Activated CD4-positive, alpha-beta memory T cell treated with anti-CD3 and anti-CD28 coated beads for 36 hours (primary cell): ENCODE data around the gene SLC8A1. TPM values are rescaled to one million over a fixed set of nuclear protein-coding genes. Genes with fewer than 3 reads are reported as not detected.

Experiments
- CTCF ChIA-PET: fragments of 350-600 bp; sonication (Branson Sonifier 250); formaldehyde crosslinking; loops from one replicate; lab custom pipeline; 2021; ENCODE audit warnings: antibody characterized with exemption, inconsistent platforms; lab: Charles Lee
- POLR2A ChIA-PET: fragments of 350-600 bp; sonication (Branson Sonifier 250); formaldehyde crosslinking; loops from one replicate; lab custom pipeline; 2021; ENCODE audit warnings: antibody characterized with exemption; lab: Charles Lee
- DNase-seq: peaks from one replicate; pipeline ENCODE4 v3.0.0-alpha.2; 2020
- H3K27ac Mint-ChIP-seq: one replicate; pipeline ENCODE4 v1.8.0; 2021; ENCODE audit warnings: mixed read lengths
- H3K27me3 Mint-ChIP-seq: one replicate; pipeline ENCODE4 v1.8.0; 2021; ENCODE audit warnings: mixed read lengths
- H3K36me3 Mint-ChIP-seq: one replicate; pipeline ENCODE4 v1.8.0; 2021; ENCODE audit warnings: mixed read lengths
- H3K4me1 Mint-ChIP-seq: one replicate; pipeline ENCODE4 v1.8.0; 2021; ENCODE audit warnings: low read depth, mixed read lengths
- H3K4me3 Mint-ChIP-seq: one replicate; pipeline ENCODE4 v1.8.0; 2021; ENCODE audit warnings: mild to moderate bottlenecking, mixed read lengths
- H3K9me3 Mint-ChIP-seq: one replicate; pipeline ENCODE4 v1.8.0; 2021; ENCODE audit warnings: mixed read lengths
- intact Hi-C: fragments of 100-400 bp; cut with micrococcal nuclease; formaldehyde crosslinking; loops from one replicate; pipeline ENCODE4 v1.15.1; 2023
- total RNA-seq, 2 experiments: library from RNA; stranded (reverse); gene quantifications; one replicate each; pipeline ENCODE4 v1.2.3, GENCODE V29; 2021

The SLC8A1 gene
- total RNA-seq, 2 experiments from 2014 or later: 0.12 to 0.19 TPM

DNA sequence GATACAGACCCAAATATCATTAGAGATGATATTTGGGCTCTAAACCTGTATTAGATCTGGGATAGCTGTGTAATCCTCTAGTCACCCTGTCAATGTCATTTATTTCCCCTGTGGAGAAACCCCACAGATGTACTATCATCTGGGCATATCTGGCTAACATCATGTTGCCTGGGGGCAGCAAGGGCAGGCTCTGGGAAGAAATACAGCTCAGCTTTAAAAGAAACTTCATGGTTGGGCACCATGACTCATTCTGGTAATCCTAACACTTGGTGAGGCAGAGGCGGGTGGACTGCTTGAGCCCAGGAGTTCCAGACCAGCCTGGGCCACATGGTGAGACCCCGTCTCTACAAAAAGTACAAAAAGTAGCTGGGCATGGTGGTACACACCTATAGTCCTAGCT lies 282.5 kb downstream of the SLC8A1 start:
- Mint-ChIP-seq H3K27me3 (no peaks in the 10 kb centered on the region), H3K4me3 (no peak overlapping the region), H3K9me3 (no peaks in the 10 kb centered on the region), H3K27ac (no peak overlapping the region), H3K36me3 (no peaks in the 10 kb centered on the region), H3K4me1 (no peaks in the 10 kb centered on the region)
- intact Hi-C loops: no loop called here
- ChIA-PET POLR2A (no interaction called here), CTCF (no interaction called here)
- DNase-seq: no peak

DNA sequence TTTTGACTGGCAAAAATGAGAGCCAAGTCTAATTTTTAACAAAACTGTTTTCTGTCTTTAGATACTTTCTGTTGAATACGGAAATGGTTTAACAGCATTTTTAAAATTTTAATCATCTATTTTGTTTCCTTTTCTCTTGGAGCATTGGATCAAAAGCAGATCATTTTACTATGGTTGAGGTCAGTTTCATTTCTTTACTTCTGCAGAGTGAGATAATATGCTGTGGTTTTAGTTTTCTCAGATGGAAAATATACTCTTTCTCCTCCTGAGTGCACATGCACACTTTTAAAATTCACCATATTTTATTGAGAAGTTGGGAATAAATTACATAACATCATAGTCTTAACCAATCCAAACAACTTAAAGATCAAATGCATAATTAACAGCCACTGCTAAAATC lies 283.3 kb downstream of the SLC8A1 start:
- H3K27ac Mint-ChIP-seq: no peak overlapping the region
- no peaks in the 10 kb centered on the region for H3K4me1 Mint-ChIP-seq
- ChIA-PET POLR2A (no interaction called here), CTCF (no interaction called here)
- no peaks in the 10 kb centered on the region for H3K36me3 Mint-ChIP-seq
- no peak overlapping the region for H3K4me3 Mint-ChIP-seq
- no peaks in the 10 kb centered on the region for H3K27me3 Mint-ChIP-seq
- DNase-seq: no peak
- no peaks in the 10 kb centered on the region for H3K9me3 Mint-ChIP-seq
- intact Hi-C loops: no loop called here

DNA sequence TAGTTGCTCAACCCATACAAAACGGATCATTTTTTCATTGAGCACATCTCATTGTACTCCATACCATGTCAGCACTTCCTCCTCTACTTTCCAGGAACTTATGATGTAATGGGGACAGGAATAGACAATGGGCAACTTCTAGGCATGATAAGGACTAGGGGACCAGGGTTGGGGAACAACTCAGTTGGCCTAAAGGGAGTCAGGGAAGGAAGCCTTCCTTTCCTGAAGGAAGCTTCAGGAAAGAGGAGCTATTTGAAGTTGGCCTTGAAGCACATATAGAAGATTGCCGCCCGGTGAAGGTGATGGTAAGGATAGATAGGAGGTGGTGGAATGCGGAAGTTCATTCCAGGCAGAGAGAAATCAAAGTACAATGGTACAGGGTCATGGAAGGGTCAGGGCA lies 283.9 kb downstream of the SLC8A1 start:
- DNase-seq: no peak
- no peak overlapping the region for H3K4me3 Mint-ChIP-seq
- ChIA-PET POLR2A (no interaction called here), CTCF (no interaction called here)
- H3K27me3 Mint-ChIP-seq: no peaks in the 10 kb centered on the region
- intact Hi-C loops: no loop called here
- H3K27ac Mint-ChIP-seq: no peak overlapping the region
- no peaks in the 10 kb centered on the region for H3K4me1 Mint-ChIP-seq
- no peaks in the 10 kb centered on the region for H3K9me3 Mint-ChIP-seq
- no peaks in the 10 kb centered on the region for H3K36me3 Mint-ChIP-seq

DNA sequence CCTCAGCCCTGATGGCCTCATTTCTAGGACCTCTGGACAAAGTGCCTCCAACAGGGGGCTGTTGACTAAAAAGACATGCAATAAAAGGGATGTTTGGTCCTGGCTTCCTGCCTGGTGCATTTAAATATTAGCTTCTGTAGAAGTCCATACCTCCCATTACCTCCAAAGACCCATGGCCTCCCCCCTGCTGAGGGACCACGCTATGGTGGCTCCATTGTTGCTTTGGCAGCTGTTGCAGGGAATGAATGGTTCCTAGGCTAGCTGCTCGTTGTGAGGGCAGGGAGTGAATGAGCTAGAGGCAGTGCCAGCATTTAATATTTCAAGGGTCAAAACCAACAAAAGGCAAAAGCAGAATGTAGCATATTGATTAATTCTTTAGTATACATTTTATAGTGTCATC lies 285.9 kb downstream of the SLC8A1 start:
- POLR2A ChIA-PET: no interaction called here
- no peaks in the 10 kb centered on the region for H3K36me3 Mint-ChIP-seq
- no peak overlapping the region for H3K4me3 Mint-ChIP-seq
- no peaks in the 10 kb centered on the region for H3K9me3 Mint-ChIP-seq
- DNase-seq: no peak
- CTCF ChIA-PET: no interaction called here
- no peak overlapping the region for H3K27ac Mint-ChIP-seq
- no peaks in the 10 kb centered on the region for H3K27me3 Mint-ChIP-seq
- intact Hi-C loops: no loop called here
- H3K4me1 Mint-ChIP-seq: no peaks in the 10 kb centered on the region

DNA sequence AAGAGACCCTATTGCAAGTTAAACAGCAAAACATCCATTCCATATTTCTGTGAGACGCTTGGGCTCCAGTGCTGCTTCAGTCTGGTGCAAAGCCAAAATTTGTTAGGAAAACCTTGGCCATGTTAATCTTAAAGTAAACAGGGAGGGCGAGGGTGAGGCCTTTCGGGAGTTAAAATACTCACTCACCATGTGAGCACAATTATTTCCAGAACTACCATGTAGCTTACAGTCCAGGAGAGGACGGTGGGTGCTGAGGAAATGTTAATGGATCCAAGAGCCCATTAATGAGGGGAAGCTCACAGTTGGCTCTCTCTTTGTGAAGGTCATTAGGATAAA lies 286.4 kb downstream of the SLC8A1 start:
- H3K27me3 Mint-ChIP-seq: no peaks in the 10 kb centered on the region
- no peaks in the 10 kb centered on the region for H3K36me3 Mint-ChIP-seq
- no peaks in the 10 kb centered on the region for H3K4me1 Mint-ChIP-seq
- intact Hi-C loops: no loop called here
- H3K27ac Mint-ChIP-seq: no peak overlapping the region
- ChIA-PET POLR2A (no interaction called here), CTCF (no interaction called here)
- H3K4me3 Mint-ChIP-seq: no peak overlapping the region
- H3K9me3 Mint-ChIP-seq: no peaks in the 10 kb centered on the region
- DNase-seq: no peak

DNA sequence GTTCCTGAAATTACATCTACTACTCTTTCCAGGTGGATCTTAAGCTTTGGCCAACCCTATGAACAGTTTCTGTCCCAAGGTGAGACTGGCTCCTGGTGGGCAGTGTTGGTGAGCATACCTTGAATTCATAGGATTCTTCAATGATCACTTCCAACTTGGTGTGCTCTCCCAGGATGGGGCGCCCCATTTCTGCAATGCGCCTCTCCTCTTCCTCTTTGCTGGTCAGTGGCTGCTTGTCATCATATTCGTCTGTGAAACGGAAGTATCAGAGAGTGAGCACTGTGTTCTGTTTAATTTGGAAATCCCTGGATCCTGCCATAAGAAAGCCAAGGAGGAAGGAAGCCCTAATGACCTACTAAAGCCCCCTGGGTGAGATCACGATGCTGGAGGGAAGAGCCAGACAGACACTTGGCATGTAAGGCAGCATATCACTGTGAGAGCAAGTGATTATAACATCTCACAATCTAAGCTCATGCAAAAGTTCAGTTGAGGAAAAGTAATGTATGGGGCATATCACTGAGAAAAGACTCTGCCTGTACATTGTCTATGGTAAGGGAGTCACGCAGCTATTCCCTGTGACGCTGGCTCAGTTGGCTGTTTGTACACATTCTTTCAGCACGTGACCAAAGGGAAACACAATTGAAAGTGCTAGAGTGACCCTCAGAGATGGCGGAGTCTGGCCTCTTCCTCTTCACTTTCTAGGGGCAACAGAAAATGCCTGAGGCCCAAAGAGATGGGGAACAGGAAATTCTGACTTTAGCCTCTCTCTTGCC lies 287.0 kb downstream of the SLC8A1 start:
- no peak for DNase-seq
- no peak overlapping the region for H3K4me3 Mint-ChIP-seq
- POLR2A ChIA-PET: no interaction called here
- no peaks in the 10 kb centered on the region for H3K36me3 Mint-ChIP-seq
- no peaks in the 10 kb centered on the region for H3K9me3 Mint-ChIP-seq
- H3K27ac Mint-ChIP-seq: no peak overlapping the region
- CTCF ChIA-PET: no interaction called here
- H3K27me3 Mint-ChIP-seq: no peaks in the 10 kb centered on the region
- intact Hi-C loops: no loop called here
- no peaks in the 10 kb centered on the region for H3K4me1 Mint-ChIP-seq

DNA sequence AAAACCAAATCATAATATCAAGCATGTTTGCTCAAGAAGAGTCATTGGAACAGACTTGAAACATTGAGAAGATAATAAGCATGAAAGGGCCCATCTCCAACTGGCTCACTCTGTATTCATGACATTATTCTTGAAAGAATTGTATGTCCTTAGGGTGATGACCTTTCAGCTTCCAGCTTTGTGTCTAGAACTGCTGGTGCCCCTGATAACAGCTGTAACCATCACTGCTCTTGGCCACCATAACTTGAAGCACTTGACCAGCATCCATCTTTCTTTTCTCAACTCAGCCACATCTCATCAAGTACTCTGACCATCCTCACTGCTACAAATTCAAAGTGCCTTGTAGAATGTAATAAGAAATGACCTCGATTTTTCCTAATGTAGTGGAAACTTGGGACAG lies 289.9 kb downstream of the SLC8A1 start:
- ChIA-PET CTCF (no interaction called here), POLR2A (no interaction called here)
- no peaks in the 10 kb centered on the region for H3K36me3 Mint-ChIP-seq
- no peaks in the 10 kb centered on the region for H3K27me3 Mint-ChIP-seq
- no peak overlapping the region for H3K4me3 Mint-ChIP-seq
- no peaks in the 10 kb centered on the region for H3K4me1 Mint-ChIP-seq
- H3K9me3 Mint-ChIP-seq: no peaks in the 10 kb centered on the region
- no peak overlapping the region for H3K27ac Mint-ChIP-seq
- intact Hi-C loops: no loop called here
- DNase-seq: no peak

DNA sequence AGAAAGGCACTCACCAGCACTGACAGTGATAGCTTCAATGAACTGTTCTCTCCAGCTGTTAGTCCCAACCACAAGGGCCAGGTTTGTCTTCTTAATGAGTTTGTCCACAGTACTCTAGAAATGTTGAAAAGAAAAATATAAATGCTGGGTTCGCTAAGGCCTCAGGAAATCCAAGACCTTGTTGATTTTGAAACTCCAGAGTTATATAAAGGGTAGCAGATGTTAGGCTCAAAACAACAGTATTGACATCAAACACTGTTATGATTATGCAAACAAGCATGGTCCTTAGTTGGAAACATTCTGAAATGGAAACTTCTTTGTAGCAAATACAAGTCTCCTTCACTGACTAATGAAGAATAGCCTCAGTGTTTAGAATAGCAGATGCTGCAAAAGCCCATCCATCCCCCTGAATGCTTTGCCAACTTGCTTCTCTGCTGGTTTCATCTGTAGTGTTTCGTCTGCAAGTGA lies 291.1 kb downstream of the SLC8A1 start:
- H3K4me3 Mint-ChIP-seq: no peak overlapping the region
- no peaks in the 10 kb centered on the region for H3K27me3 Mint-ChIP-seq
- intact Hi-C loops: no loop called here
- no peak for DNase-seq
- ChIA-PET CTCF (no interaction called here), POLR2A (no interaction called here)
- no peaks in the 10 kb centered on the region for H3K36me3 Mint-ChIP-seq
- H3K9me3 Mint-ChIP-seq: peaks cover 1% of the 10 kb centered on the region
- no peak overlapping the region for H3K27ac Mint-ChIP-seq
- H3K4me1 Mint-ChIP-seq: no peaks in the 10 kb centered on the region

DNA sequence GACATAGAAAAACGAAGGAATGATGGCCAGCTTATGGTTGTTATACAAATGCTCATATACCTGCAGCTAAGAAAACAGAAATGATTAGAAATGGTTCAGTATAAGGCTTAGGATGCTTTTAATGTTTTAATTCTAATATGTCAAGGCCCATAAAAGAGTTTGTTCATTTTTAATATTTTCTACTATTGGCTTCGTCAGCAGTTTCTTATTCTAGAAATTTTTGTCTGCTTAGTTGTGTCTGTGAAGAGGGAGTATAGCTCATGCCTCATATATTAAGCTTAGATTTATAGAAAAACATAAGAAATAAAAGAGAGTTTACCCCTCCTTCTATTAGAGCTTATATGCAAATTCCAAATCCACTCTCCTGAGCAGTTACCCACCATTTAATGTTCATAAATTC lies 292.6 kb downstream of the SLC8A1 start:
- Mint-ChIP-seq H3K27ac (no peak overlapping the region), H3K9me3 (peaks cover 1% of the 10 kb centered on the region), H3K27me3 (no peaks in the 10 kb centered on the region), H3K4me3 (no peak overlapping the region), H3K36me3 (no peaks in the 10 kb centered on the region), H3K4me1 (no peaks in the 10 kb centered on the region)
- DNase-seq: no peak
- ChIA-PET POLR2A (no interaction called here), CTCF (no interaction called here)
- intact Hi-C loops: no loop called here

DNA sequence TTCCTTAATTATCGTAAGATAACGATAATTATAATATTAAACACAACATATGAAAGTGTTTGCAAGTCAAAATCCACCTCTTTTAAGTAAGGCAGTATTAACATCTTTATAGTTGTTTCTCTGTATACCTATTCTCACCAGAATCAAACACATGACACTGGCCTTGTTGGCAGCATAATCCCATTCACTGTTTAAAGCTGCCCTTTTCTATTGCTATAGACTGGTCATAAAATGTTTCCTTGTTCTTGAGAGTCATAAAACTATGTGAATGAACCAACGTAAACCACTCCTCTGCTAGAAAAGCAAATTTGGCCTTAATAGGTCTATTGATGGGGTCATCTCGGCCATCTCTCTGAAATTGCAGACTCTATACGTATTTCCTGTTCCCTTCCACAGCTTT lies 293.1 kb downstream of the SLC8A1 start:
- ChIA-PET CTCF (no interaction called here), POLR2A (no interaction called here)
- no peak for DNase-seq
- Mint-ChIP-seq H3K4me1 (no peaks in the 10 kb centered on the region), H3K9me3 (peaks cover 1% of the 10 kb centered on the region), H3K27me3 (no peaks in the 10 kb centered on the region), H3K4me3 (no peak overlapping the region), H3K36me3 (no peaks in the 10 kb centered on the region), H3K27ac (no peak overlapping the region)
- intact Hi-C loops: no loop called here

DNA sequence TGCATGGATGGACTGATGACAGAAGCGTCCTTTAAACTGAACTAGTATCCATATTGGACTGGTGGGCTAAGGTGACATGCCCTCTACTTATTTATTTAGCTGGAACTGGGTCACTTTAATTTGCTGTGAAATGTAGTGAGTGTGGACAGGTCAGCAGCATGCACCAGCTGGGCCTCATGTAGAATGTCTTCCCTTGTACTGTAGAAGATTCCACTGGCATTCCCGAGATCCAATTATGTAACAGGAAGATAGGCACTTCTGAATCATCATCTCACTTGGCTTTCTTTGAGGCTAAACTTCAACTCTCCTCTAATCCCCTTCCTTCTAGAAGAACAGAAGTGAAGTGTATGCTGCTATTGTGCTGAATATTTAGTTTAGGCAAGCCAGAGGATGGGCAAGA lies 296.2 kb downstream of the SLC8A1 start:
- peaks cover 1% of the 10 kb centered on the region for H3K9me3 Mint-ChIP-seq
- DNase-seq: no peak
- intact Hi-C loops: no loop called here
- ChIA-PET POLR2A (no interaction called here), CTCF (interaction anchor here (0.6 kb wide), 1 partner anchor 162 kb away, joined by 3 read pairs; no protein-coding TSS in a partner anchor)
- H3K4me3 Mint-ChIP-seq: no peak overlapping the region
- H3K27ac Mint-ChIP-seq: no peak overlapping the region
- H3K27me3 Mint-ChIP-seq: peaks cover under 1% of the 10 kb centered on the region
- H3K4me1 Mint-ChIP-seq: no peaks in the 10 kb centered on the region
- H3K36me3 Mint-ChIP-seq: no peaks in the 10 kb centered on the region

DNA sequence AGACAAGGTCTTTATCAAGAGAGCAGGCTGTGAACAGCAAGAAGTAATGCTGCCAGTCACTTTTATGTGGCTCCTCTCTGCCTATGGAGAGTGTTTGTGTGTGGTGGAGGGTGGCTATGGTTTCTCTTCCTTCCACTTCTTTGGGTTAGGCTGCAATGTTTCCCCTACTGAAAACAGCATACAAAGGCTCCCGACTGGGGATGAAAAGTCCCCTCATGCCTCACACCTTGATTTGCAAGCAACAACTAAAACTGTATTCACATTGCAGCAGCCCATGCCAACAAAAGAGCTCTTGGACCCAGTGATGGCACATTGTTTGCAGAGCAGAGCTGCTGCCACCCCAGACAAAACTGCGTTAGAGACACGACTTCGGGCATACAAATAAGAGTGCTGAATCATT lies 301.6 kb downstream of the SLC8A1 start:
- no peak for DNase-seq
- ChIA-PET POLR2A (no interaction called here), CTCF (no interaction called here)
- Mint-ChIP-seq H3K36me3 (no peaks in the 10 kb centered on the region), H3K9me3 (no peaks in the 10 kb centered on the region), H3K27ac (no peak overlapping the region), H3K4me1 (no peaks in the 10 kb centered on the region), H3K4me3 (no peak overlapping the region), H3K27me3 (peaks cover 2% of the 10 kb centered on the region)
- intact Hi-C loops: no loop called here

DNA sequence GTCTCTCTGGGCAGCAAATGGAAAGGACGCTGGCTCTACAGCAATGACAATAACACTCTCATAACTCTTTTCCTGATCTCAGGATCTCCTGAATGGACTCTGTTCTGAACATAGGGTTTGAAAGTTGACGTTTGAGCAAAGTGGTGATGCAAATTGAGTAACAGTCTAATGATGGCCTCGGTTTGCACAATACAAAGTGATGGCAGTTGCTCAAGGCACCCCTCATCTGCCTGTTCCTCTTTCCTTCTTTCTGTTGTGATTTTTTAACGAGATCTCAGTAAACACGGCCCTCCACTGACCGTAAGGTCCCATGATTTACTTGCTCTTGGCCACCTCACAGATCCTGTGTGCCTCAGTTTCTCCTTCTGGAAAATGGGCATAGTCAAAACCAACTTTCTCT lies 303.6 kb downstream of the SLC8A1 start:
- H3K4me1 Mint-ChIP-seq: no peaks in the 10 kb centered on the region
- H3K9me3 Mint-ChIP-seq: no peaks in the 10 kb centered on the region
- peaks cover 2% of the 10 kb centered on the region for H3K27me3 Mint-ChIP-seq
- ChIA-PET POLR2A (no interaction called here), CTCF (no interaction called here)
- intact Hi-C loops: no loop called here
- H3K4me3 Mint-ChIP-seq: no peak overlapping the region
- DNase-seq: no peak
- H3K27ac Mint-ChIP-seq: no peak overlapping the region
- H3K36me3 Mint-ChIP-seq: no peaks in the 10 kb centered on the region
